Heart right ventricle (tissue), 16 donors: Measurements from ENCODE around the gene MTA3. TPM values are rescaled to one million over a fixed set of nuclear protein-coding genes. Genes with fewer than 3 reads are reported as not detected.
A peak's percentile ranks its signal among the peaks of the same experiment; 100 is the strongest.

ENCODE experiments used
- ATAC-seq, 8 donors: fragments of 200-7000 bp; cut with Tn5 transposase; one replicate each; pipeline ENCODE4 v1.9.1; 2020; ENCODE audit warnings: mild to moderate bottlenecking in 8 of 8, moderate library complexity in 8 of 8, moderate number of reproducible peaks in 1 of 8
- DNase-seq, 2 donors: peaks; one replicate each; pipeline ENCODE4 v3.0.0-alpha.2; 2020
- H3K27ac ChIP-seq, 10 donors: fragments of 200-600 bp; sonication (generic) in 2 of 10; one replicate each; pipeline versions ENCODE4 v1.5.0 to v1.8.0; 2020 to 2022; ENCODE audit warnings: mild to moderate bottlenecking in 3 of 10
- H3K27me3 ChIP-seq, 7 donors: fragments of 200-600 bp; one replicate each; pipeline ENCODE4 v1.8.0; 2021 to 2022; ENCODE audit warnings: mild to moderate bottlenecking in 2 of 7
- H3K36me3 ChIP-seq, 9 donors: fragments of 200-600 bp; sonication (generic) in 1 of 9; one replicate each; pipeline versions ENCODE4 v1.5.0 to v1.8.0; 2020 to 2022; ENCODE audit warnings: mild to moderate bottlenecking in 2 of 9
- H3K4me1 ChIP-seq, 9 donors: fragments of 200-600 bp; sonication (generic) in 1 of 9; one replicate each; pipeline versions ENCODE4 v1.5.0 to v1.8.0; 2020 to 2022; ENCODE audit warnings: mild to moderate bottlenecking in 4 of 9
- H3K4me3 ChIP-seq, 10 donors: fragments of 200-600 bp; sonication (generic) in 2 of 10; one replicate each; pipeline versions ENCODE4 v1.5.0 to v1.8.0; 2020 to 2022; ENCODE audit warnings: mild to moderate bottlenecking in 7 of 10, moderate library complexity in 2 of 10
- H3K9me3 ChIP-seq, 11 donors: fragments of 200-600 bp in 10 of 11; sonication (generic) in 2 of 11; one replicate each; pipeline versions ENCODE4 v1.5.0 to v1.8.0; 2013 to 2022; ENCODE audit warnings: mild to moderate bottlenecking in 2 of 11, control low read depth in 1 of 11, moderate library complexity in 1 of 11
- CTCF ChIP-seq, 9 donors: fragments of 200-600 bp; sonication (generic) in 2 of 9; IDR thresholded peaks; one replicate each; pipeline versions ENCODE4 v1.5.0 to v1.8.0; 2021 to 2022; ENCODE audit warnings: antibody characterized with exemption in 9 of 9, mild to moderate bottlenecking in 5 of 9, moderate library complexity in 1 of 9
- WGBS, 2 donors: extraction: QIAGEN DNeasy Blood & Tissue Kit; methylation state at CpG; one replicate each; pipeline ENCODE4 v1.1.7; 2013; ENCODE audit warnings: inconsistent platforms in 1 of 2; 5-methylcytosine and 5-hydroxymethylcytosine counted together
- intact Hi-C, 10 donors: fragments of 100-400 bp; cut with DNase I; formaldehyde crosslinking; loops; one replicate each; pipeline versions ENCODE4 v1.11.1 to v1.14.2; 2022
- long read RNA-seq, 3 donors: library from polyadenylated mRNA; unstranded; transcript quantifications; one replicate each; pipeline ENCODE4 v2.0.0, GENCODE V29; 2020 to 2021
- polyA plus RNA-seq, 2 donors: library from polyadenylated mRNA; stranded (reverse); fragments of 200-250 nt; gene quantifications; one replicate each; pipeline ENCODE4 v1.2.3, GENCODE V29; 2013
- total RNA-seq, 10 donors: library from RNA; stranded (reverse); fragmentation: NEBNext Ultra II Directional in 3 of 10; extraction: Animal tissue kit (Norgen Biotek cat#: 25700) in 3 of 10; gene quantifications; one replicate each; pipeline versions ENCODE4 v1.2.1 to v1.2.4, GENCODE V29; 2021 to 2023
- donor health status: Arrhythmogenic right ventricular cardiomyopathy.
- donor health status: ischemic (EF 13 %, LVEDD 7.1; RV severe dilation, severe dysfunction).
- donor health status: healthy with polysubstance abuse.
- donor health status: DM: no; HTN: yes; CAD: no.
- donor health status: DM: no; HTN: no; CAD: no.
- donor health status: ischemic (EF 25% LVEDD 6.9; RV normal size, moderate dysfunction).
- donor health status: ischemic (EF 25% LVEDD 5.7; RV mildly dilated, moderate dysfunction).
- donor health status: healthy.
- donor health status: DM: yes; HTN: yes; CAD: no.
- donor health status: Ischemic cardiomyopathy.
- donor health status: ischemic (EF 35%, LVEDD 5.7; RV mildly dilated, moderate dysfunction).
- donor health status: nonischemic (EF 11% LVEDD 7.7; RV severe dilation, severe dysfunction).
- donor health status: DM: yes; HTN: yes; CAD: no.
- donor health status: PGD.
- donor health status: ischemic (EF 29% LVEDD 5.4; RV normal size, mild dysfunction).
- donor health status: nonischemic (EF 23%, LVEDD 6.1; RV moderate dilation, normal function).

The MTA3 gene
- 10 to 100 TPM; 16.1 to 26.6 (median 21.9) TPM for total RNA-seq
- 10 to 100 TPM; 11.2 to 29.4 TPM for polyA plus RNA-seq
- long read RNA-seq, donor 1, transcript MTA3-204 (14 exons, 2,041 nt): major isoform, 13 of 22 reads
- long read RNA-seq, donor 1, transcript MTA3-205 (14 exons, 2,202 nt): minor isoform, 7 of 22 reads
- long read RNA-seq, donor 1, partial matches to known transcripts: 1 of 22 reads
- long read RNA-seq, donor 1, other reads (novel, unspliced or antisense): 1 of 22 reads
- long read RNA-seq, donor 2, transcript MTA3-205 (14 exons, 2,202 nt): minor isoform, 12 of 27 reads
- long read RNA-seq, donor 2, transcript MTA3-204 (14 exons, 2,041 nt): major isoform, 14 of 27 reads
- long read RNA-seq, donor 2, partial matches to known transcripts: 1 of 27 reads
- long read RNA-seq, donor 2, other reads (novel, unspliced or antisense): 0 of 27 reads
- long read RNA-seq, donor 3, transcript MTA3-204 (14 exons, 2,041 nt): major isoform, 31 of 63 reads
- long read RNA-seq, donor 3, transcript MTA3-205 (14 exons, 2,202 nt): minor isoform, 22 of 63 reads
- long read RNA-seq, donor 3, partial matches to known transcripts: 2 of 63 reads
- long read RNA-seq, donor 3, other reads (novel, unspliced or antisense): 8 of 63 reads

DNA sequence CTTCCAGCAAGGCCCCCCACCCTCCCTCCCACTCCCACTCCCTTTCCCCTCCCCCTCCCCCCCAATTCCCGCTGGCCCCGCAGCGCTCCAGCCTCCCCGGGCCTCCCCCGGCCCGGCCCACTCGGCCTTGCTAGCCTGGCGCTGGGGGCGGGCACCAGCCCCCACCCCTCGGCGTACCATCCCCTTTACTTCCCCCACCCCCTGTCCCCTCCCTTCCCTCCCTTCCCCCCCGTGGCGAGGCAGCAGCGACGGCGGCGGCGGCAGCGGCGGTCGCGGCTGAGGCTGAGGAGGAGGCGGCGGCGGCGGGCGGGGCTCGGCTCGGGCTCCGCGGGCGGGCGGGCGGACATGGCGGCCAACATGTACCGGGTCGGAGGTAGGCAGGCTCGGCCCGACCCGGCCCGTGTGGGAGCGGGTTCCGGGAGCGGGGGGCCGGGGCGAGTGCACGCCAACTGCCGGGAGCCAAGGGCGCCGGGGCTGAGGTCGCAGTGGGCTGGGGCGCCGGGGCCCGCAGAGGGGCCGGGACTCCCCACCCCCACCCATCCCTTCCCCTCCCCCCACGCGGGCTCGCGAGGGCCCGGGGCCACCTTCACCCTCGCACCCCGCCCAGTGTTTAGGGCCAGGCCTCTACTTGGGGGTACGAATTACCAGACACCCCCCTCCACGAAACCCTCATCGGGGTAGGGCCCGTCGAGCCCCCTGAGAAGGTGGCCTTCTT is at the start of gene MTA3:
MTA3 (plus strand) TSS at position 232 of the 715 bp plus-strand sequence; CDS start at position 346, 114 bp downstream.
- H3K27me3 ChIP-seq: no peaks in the 10 kb centered on the region
- H3K9me3 ChIP-seq: no peaks in the 10 kb centered on the region
- DNase-seq (peak; percentile 51 to 72), ATAC-seq (peak; percentile 67 to 90 (median 80))
- intact Hi-C loops: no loop called here
- 0 to 1% methylated on average over 44 to 65 of the region's 67 CpGs for WGBS, 2 donors
- peaks cover 0 to 30% (median 0%) of the 10 kb centered on the region in 9 donors for H3K36me3 ChIP-seq
- peaks cover 0 to 28% (median 15%) of the 10 kb centered on the region in 9 donors for H3K4me1 ChIP-seq
- H3K4me3 ChIP-seq: peak within 1 kb of the TSS; percentile 83 to 98 (median 94)
- TF ChIP-seq CTCF (IDR thresholded peaks at IDR 0.05): no peak
- peak within 1 kb of the TSS; percentile 76 to 93 (median 89) for H3K27ac ChIP-seq

DNA sequence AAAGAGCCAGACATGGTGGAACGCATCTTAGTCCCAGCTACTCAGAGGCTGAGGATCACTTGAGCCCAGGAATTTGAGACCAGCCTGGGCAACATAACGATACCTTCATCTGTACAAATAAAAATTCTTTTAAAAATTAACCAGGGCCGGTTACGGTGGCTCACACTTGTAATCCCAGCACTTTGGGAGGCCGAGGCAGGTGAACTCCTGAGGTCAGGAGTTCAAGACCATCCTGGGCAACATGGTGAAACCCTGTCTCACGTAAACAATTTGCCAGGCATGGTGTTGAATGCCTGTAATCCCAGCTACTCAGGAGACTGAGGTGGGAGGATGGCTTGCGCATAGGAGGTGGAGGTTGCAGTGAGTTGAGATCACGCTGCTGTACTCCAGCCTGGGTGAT is 48.8 kb upstream of the MTA3 start:
- H3K4me3 ChIP-seq: no peak overlapping the region
- H3K9me3 ChIP-seq: no peaks in the 10 kb centered on the region
- no peak overlapping the region for H3K27ac ChIP-seq
- intact Hi-C loops: no loop called here
- H3K4me1 ChIP-seq: no peaks in the 10 kb centered on the region
- no peak for ATAC-seq
- 88 to 90% methylated on average over 8 of the region's 8 CpGs for WGBS, 2 donors
- TF ChIP-seq CTCF (IDR thresholded peaks at IDR 0.05): no peak
- no peaks in the 10 kb centered on the region for H3K36me3 ChIP-seq
- H3K27me3 ChIP-seq: peaks cover 0 to 4% (median 0%) of the 10 kb centered on the region in 7 donors
- no peak for DNase-seq

- no peaks in the 10 kb centered on the region for H3K36me3 ChIP-seq
- H3K27ac ChIP-seq: no peak overlapping the region
- ATAC-seq (no peak), DNase-seq (no peak)
- H3K4me3 ChIP-seq: no peak overlapping the region
- WGBS, 2 donors: 35 to 72% methylated on average over 2 of the region's 2 CpGs
- H3K27me3 ChIP-seq: no peaks in the 10 kb centered on the region
- no peaks in the 10 kb centered on the region for H3K4me1 ChIP-seq
- no peak for TF ChIP-seq CTCF (IDR thresholded peaks at IDR 0.05)
- no peaks in the 10 kb centered on the region for H3K9me3 ChIP-seq
- intact Hi-C loops: no loop called here
Observed at GRCh38 chr2:42522035-42522434, 46.4 kb upstream of the MTA3 start.

- no peak for TF ChIP-seq CTCF (IDR thresholded peaks at IDR 0.05)
- Histone ChIP-seq H3K4me3 (no peak overlapping the region), H3K4me1 (no peaks in the 10 kb centered on the region), H3K36me3 (no peaks in the 10 kb centered on the region), H3K27me3 (no peaks in the 10 kb centered on the region), H3K9me3 (no peaks in the 10 kb centered on the region), H3K27ac (no peak overlapping the region)
- DNase-seq (no peak), ATAC-seq (no peak)
- 65 to 76% methylated on average over 13 of the region's 13 CpGs for WGBS, 2 donors
- intact Hi-C loops: no loop called here
Observed at GRCh38 chr2:42523341-42523740, 45.1 kb upstream of the MTA3 start.
